Measurements from ENCODE around the gene ANKRD55. TPM values are rescaled to one million over a fixed set of nuclear protein-coding genes. Genes with fewer than 3 reads are reported as not detected.

ANKRD55 gene
- total RNA-seq, 1 donor from 2014 or later = 0.74 TPM

DNA sequence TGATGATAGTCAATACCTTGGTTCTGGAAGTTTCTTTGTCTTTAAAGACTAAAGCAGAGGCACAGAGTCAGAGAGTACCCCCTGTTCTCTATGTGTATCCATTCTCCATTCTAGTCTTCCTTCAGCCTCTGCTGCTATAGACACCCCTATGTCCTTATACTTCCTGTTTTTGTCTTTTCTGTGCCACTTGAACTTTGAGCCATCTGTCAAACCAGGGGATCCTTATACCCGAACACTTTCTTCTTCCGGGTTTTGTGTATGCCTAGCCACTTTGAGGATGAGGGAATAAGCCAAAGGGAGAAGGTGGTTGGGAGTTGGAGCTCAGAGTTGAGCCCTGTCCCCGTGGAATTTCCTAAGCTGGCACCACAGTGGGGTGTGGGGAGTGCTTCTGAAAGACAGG, 177.3 kb downstream of the ANKRD55 start:
- no peak for DNase-seq (ENCODE audit: extremely low spot score in 2 of 2)
- TF ChIP-seq CTCF (IDR thresholded peaks at IDR 0.05) (no peak), POLR2AphosphoS5 (IDR thresholded peaks at IDR 0.05; ENCODE audit: insufficient read depth in 1 of 2, low read depth in 1 of 2) (no peak)
- Histone ChIP-seq H3K4me3 (no peak overlapping the region), H3K27me3 (no peaks in the 10 kb centered on the region), H3K36me3 (no peaks in the 10 kb centered on the region), H3K4me1 (peaks cover 9% of the 10 kb centered on the region), H3K9me3 (no peaks in the 10 kb centered on the region), H3K27ac (no peak overlapping the region)
- intact Hi-C loops (cut with DNase I) = no loop called here

- H3K27ac ChIP-seq = no peak overlapping the region
- no peak for DNase-seq (ENCODE audit: extremely low spot score in 2 of 2)
- no peaks in the 10 kb centered on the region for H3K9me3 ChIP-seq
- peaks cover 13% of the 10 kb centered on the region for H3K4me1 ChIP-seq
- intact Hi-C loops (cut with DNase I) = no loop called here
- TF ChIP-seq POLR2A (IDR thresholded peaks at IDR 0.05) = no peak
- no peak for TF ChIP-seq CTCF (IDR thresholded peaks at IDR 0.05)
- no peak for TF ChIP-seq POLR2AphosphoS5 (IDR thresholded peaks at IDR 0.05; ENCODE audit: insufficient read depth in 1 of 2, low read depth in 1 of 2)
- H3K27me3 ChIP-seq = no peaks in the 10 kb centered on the region
- H3K4me3 ChIP-seq = no peak overlapping the region
- H3K36me3 ChIP-seq = no peaks in the 10 kb centered on the region
Measured at GRCh38 chr5:56055287-56055686, 177.8 kb downstream of the ANKRD55 start.

GRCh38 chr5:56054666-56055065, 178.5 kb downstream of the ANKRD55 start:
- Histone ChIP-seq H3K27ac (no peak overlapping the region), H3K9me3 (no peaks in the 10 kb centered on the region), H3K4me1 (peaks cover 16% of the 10 kb centered on the region), H3K27me3 (no peaks in the 10 kb centered on the region), H3K36me3 (no peaks in the 10 kb centered on the region), H3K4me3 (no peak overlapping the region)
- intact Hi-C loops (cut with DNase I) = no loop called here
- TF ChIP-seq POLR2A (IDR thresholded peaks at IDR 0.05) = no peak
- TF ChIP-seq CTCF (IDR thresholded peaks at IDR 0.05) = no peak
- no peak for TF ChIP-seq POLR2AphosphoS5 (IDR thresholded peaks at IDR 0.05; ENCODE audit: insufficient read depth in 1 of 2, low read depth in 1 of 2)
- no peak for DNase-seq (ENCODE audit: extremely low spot score in 2 of 2)

DNA sequence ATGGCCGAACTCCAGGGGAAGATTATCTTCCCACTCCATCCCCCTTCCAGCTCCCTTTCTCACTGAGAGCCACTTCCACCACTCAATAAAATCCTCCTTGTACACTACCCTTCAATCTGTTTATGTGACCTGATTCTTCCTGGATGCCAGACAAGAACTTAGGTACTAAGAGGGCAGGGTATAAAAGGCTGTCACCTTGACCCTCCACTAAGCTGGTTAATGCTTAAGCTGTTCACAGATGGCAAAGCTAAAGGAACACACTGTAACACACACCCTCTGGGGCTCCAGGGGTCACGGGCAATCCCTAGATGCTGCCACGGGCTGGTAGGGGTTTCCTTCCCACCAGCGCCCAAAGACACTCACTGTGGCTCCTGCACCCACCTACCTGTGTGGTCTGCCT, 179.8 kb downstream of the ANKRD55 start:
- H3K36me3 ChIP-seq = no peaks in the 10 kb centered on the region
- H3K27ac ChIP-seq = no peak overlapping the region
- TF ChIP-seq POLR2AphosphoS5 (IDR thresholded peaks at IDR 0.05; ENCODE audit: insufficient read depth in 1 of 2, low read depth in 1 of 2) = no peak
- no peak for TF ChIP-seq POLR2A (IDR thresholded peaks at IDR 0.05)
- intact Hi-C loops (cut with DNase I) = no loop called here
- peaks cover 10% of the 10 kb centered on the region for H3K4me1 ChIP-seq
- H3K4me3 ChIP-seq = no peak overlapping the region
- DNase-seq (ENCODE audit: extremely low spot score in 2 of 2) = no peak
- no peaks in the 10 kb centered on the region for H3K9me3 ChIP-seq
- H3K27me3 ChIP-seq = no peaks in the 10 kb centered on the region

GRCh38 chr5:56052735-56053134, 180.4 kb downstream of the ANKRD55 start:
- Histone ChIP-seq H3K4me1 (peaks cover 7% of the 10 kb centered on the region), H3K27ac (no peak overlapping the region), H3K4me3 (no peak overlapping the region), H3K27me3 (no peaks in the 10 kb centered on the region), H3K9me3 (no peaks in the 10 kb centered on the region), H3K36me3 (no peaks in the 10 kb centered on the region)
- TF ChIP-seq POLR2AphosphoS5 (IDR thresholded peaks at IDR 0.05; ENCODE audit: insufficient read depth in 1 of 2, low read depth in 1 of 2) (no peak), CTCF (IDR thresholded peaks at IDR 0.05) (no peak)
- intact Hi-C loops (cut with DNase I) = no loop called here
- no peak for DNase-seq (ENCODE audit: extremely low spot score in 2 of 2)
